ENCODE measurements around the gene OR9Q2.
"Not testable (repeated sequence)": the region's sequence is repeated elsewhere in the genome, so short reads cannot be mapped to it uniquely, and the experiment has no call there.

The OR9Q2 gene

DNA sequence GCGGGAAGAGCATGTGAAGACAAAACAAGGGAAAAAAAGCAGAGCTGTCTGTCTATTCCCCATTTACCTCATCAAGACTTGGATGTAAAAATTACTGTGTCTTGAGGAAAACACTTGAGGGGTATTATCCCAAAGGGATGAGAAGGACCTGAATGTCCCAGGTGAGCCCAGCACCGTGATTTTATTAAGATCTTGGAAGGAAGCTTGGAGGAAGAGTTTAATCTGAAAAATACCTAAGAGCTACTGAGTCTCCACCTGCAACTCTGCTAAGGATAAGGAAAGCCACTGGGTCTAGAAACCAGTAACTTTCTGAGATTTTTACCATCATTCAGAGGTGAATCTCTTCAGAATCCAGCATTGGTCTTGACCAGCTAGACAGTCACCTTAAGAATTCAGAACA, 23.6 kb downstream of the OR9Q2 start, which contains the start of gene OR1S1:
Gene OR1S1, plus strand, starts transcription at position 301 of the 400 bp plus-strand sequence.
- TF ChIP-seq, protein P1, sequence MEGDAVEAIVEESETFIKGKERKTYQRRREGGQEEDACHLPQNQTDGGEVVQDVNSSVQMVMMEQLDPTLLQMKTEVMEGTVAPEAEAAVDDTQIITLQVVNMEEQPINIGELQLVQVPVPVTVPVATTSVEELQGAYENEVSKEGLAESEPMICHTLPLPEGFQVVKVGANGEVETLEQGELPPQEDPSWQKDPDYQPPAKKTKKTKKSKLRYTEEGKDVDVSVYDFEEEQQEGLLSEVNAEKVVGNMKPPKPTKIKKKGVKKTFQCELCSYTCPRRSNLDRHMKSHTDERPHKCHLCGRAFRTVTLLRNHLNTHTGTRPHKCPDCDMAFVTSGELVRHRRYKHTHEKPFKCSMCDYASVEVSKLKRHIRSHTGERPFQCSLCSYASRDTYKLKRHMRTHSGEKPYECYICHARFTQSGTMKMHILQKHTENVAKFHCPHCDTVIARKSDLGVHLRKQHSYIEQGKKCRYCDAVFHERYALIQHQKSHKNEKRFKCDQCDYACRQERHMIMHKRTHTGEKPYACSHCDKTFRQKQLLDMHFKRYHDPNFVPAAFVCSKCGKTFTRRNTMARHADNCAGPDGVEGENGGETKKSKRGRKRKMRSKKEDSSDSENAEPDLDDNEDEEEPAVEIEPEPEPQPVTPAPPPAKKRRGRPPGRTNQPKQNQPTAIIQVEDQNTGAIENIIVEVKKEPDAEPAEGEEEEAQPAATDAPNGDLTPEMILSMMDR (IDR thresholded peaks at IDR 0.05), result not testable (repeated sequence)

DNA sequence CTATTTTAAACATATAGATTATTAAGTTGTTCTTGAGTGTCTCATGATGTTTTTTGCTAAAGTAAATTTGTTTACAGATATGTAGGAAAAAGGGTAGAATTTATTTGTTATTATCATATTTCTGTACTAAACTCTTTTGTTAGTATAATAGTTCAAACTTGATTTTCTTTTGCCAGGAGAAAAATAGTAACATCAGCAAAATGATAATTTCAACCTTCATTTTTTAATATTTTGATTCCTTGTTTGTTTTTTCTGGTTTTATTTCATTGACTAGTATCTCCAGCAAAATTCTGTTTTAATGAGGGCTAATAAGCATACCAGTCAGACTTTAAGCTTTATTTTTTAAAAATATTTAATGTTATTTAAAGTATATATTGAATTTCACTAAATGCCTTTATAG, 27.6 kb downstream of the OR9Q2 start:
- TF ChIP-seq, protein P1 (IDR thresholded peaks at IDR 0.05), result no peak

DNA sequence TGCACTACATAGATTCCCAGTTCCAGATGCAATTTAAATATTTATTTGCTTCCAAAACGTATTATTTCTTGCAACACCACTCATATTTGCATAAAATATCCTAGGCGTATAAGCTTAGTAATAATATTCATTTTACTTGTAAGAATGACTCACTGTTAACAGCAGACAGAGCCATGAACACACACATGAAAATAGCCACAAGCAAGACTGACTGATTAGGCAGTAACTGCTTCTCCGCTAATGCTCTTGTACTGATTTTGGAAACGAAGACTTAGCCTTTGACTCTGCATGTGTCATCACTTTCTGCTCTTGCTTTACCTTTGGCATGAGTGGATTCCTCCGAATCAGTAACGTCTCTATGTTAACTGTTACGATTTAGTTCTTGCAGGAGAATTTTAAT, 33.9 kb downstream of the OR9Q2 start:
- TF ChIP-seq, protein P1 (IDR thresholded peaks at IDR 0.05), result no peak

DNA sequence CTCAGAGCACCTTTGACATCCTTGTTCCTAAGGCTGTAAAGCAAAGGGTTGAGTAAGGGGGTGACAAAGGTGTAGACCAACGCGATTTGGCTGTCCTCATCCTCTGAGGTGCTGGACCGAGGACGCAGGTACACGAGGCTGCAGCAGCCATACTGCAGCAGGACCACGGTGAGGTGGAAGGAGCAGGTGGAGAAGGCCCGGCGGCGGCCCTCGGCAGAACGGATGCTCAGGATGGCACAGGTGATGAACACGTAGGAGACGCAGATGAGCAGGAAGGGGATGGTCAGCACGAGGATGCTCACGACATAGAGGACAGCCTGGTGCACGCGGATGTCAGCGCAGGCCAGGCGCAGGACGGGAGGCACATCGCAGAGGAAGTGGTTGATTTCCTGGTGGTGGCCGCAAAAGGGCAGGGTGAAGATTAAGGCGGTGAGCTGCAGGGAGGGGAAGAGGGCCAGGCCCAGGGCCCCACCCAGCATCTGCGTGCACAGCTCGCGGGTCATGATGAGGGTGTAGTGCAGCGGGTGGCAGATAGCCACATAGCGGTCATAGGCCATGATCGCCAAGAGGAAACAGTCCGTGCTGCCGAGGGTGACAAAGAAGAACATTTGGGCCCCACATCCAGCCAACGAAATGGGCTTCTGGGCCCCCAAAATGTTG, 39.2 kb downstream of the OR9Q2 start:
- TF ChIP-seq, protein P1 (IDR thresholded peaks at IDR 0.05), result no peak

Data from LNCAP (cell line).